NB4 (cell line): Measurements from ENCODE around the gene KDM4B.

Experiments
- DNase-seq: peaks from one replicate; pipeline ENCODE4 v3.0.0; 2010; ENCODE audit warnings: low read depth
- H3K4me3 ChIP-seq: one replicate; pipeline ENCODE4 v1.5.1; 2011; ENCODE audit warnings: mild to moderate bottlenecking, low read depth, low read length, moderate library complexity
- MYC ChIP-seq: IDR thresholded peaks from 2 replicates; pipeline ENCODE4 v1.6.1; 2011; ENCODE audit warnings: low read depth, low read length
- POLR2A ChIP-seq: IDR thresholded peaks from 2 replicates; pipeline ENCODE4 v1.6.1; 2011; ENCODE audit warnings: mild to moderate bottlenecking; ENCODE audit not compliant: insufficient read length; ENCODE audit errors: extremely low read depth
- TF ChIP-seq, protein P1 (sequence below): IDR thresholded peaks from 2 replicates; pipeline ENCODE4 v1.6.1; 2011; ENCODE audit warnings: low read depth, low read length
- TF ChIP-seq, protein P2 (sequence below): IDR thresholded peaks from one replicate; pipeline ENCODE4 v1.5.1; 2012; ENCODE audit warnings: low read depth, low read length

KDM4B gene

DNA sequence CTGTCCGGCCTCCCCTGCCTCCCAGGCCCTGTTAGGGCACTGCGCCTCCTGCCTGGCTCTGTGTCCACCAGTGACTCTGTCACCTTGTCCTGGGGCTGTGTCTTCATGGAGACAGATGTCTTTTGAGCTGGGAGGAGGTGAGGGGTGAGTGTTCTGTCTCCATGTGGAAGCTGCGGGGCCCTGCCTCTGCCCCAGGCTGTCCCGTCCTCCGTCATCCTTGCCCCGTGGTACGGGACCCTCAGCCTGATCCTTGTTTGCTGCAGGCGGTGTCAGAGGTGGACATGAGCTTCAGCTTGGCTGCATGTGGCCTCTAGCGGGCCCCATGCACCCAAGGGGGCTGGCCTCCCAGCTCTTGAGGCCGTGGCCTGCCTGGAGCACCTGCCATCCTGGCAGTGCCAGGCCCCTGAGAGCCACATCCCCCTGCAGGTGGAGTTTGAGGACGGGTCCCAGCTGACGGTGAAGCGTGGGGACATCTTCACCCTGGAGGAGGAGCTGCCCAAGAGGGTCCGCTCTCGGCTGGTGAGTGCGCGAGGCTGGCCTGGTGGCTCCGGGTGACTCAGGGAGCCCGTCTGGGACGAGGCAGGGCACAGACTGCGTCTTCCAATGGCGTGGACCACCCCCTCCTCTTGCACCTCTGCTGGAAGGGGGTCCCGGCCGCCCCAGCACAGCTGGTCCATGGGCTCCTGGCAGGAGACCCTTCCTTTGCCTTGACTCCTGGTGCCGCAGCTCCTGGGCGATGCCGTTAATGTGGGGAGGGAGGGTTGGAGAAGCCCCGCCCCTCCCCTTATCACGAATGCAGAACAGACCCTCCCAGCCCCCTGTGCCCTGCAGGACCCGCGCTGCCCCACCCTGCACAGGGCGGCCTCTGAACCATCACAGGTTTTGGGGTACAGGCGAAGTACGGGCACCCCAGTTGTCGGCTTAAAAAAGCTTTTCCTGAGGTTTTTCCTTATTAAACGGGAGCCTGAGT lies 181.3 kb downstream of the KDM4B start:
- no peak overlapping the region for H3K4me3 ChIP-seq
- DNase-seq, result no peak
- TF ChIP-seq MYC (no peak), POLR2A (no peak)
- TF ChIP-seq, protein P1, sequence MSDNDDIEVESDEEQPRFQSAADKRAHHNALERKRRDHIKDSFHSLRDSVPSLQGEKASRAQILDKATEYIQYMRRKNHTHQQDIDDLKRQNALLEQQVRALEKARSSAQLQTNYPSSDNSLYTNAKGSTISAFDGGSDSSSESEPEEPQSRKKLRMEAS, result no peak
- TF ChIP-seq, protein P2, sequence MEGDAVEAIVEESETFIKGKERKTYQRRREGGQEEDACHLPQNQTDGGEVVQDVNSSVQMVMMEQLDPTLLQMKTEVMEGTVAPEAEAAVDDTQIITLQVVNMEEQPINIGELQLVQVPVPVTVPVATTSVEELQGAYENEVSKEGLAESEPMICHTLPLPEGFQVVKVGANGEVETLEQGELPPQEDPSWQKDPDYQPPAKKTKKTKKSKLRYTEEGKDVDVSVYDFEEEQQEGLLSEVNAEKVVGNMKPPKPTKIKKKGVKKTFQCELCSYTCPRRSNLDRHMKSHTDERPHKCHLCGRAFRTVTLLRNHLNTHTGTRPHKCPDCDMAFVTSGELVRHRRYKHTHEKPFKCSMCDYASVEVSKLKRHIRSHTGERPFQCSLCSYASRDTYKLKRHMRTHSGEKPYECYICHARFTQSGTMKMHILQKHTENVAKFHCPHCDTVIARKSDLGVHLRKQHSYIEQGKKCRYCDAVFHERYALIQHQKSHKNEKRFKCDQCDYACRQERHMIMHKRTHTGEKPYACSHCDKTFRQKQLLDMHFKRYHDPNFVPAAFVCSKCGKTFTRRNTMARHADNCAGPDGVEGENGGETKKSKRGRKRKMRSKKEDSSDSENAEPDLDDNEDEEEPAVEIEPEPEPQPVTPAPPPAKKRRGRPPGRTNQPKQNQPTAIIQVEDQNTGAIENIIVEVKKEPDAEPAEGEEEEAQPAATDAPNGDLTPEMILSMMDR, result no peak

DNA sequence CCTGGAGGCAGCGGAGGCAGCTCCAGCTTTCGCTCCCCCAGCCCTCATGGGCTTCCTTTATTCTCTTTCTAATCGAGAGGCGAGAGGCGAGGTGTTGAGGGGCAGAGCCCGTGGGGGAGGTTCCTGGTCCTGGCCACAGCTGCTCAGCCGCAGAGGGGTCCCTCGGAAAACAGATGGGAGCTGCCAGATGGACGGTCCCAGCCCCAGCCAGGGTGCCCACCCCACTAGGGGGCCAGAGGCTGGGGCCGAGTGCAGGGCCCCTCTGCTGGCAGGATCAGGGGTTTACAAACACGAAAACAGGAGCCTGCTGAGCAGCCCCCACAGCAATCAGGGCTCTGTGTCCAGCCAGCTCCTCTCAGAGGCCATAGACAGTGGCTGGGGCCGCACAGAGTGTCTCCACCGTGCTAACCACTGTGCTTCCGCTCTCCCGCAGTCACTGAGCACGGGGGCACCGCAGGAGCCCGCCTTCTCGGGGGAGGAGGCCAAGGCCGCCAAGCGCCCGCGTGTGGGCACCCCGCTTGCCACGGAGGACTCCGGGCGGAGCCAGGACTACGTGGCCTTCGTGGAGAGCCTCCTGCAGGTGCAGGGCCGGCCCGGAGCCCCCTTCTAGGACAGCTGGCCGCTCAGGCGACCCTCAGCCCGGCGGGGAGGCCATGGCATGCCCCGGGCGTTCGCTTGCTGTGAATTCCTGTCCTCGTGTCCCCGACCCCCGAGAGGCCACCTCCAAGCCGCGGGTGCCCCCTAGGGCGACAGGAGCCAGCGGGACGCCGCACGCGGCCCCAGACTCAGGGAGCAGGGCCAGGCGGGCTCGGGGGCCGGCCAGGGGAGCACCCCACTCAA lies 182.2 kb downstream of the KDM4B start:
- no peak for DNase-seq
- TF ChIP-seq, protein P2, result no peak
- TF ChIP-seq, protein P1, result no peak
- no peak for TF ChIP-seq MYC
- no peak for TF ChIP-seq POLR2A
- no peak overlapping the region for H3K4me3 ChIP-seq

DNA sequence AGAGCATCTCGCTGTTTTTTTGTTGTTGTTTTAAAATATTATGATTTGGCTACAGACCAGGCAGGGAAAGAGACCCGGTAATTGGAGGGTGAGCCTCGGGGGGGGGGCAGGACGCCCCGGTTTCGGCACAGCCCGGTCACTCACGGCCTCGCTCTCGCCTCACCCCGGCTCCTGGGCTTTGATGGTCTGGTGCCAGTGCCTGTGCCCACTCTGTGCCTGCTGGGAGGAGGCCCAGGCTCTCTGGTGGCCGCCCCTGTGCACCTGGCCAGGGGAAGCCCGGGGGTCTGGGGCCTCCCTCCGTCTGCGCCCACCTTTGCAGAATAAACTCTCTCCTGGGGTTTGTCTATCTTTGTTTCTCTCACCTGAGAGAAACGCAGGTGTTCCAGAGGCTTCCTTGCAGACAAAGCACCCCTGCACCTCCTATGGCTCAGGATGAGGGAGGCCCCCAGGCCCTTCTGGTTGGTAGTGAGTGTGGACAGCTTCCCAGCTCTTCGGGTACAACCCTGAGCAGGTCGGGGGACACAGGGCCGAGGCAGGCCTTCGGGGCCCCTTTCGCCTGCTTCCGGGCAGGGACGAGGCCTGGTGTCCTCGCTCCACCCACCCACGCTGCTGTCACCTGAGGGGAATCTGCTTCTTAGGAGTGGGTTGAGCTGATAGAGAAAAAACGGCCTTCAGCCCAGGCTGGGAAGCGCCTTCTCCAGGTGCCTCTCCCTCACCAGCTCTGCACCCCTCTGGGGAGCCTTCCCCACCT lies 183.3 kb downstream of the KDM4B start:
- H3K4me3 ChIP-seq, result no peak overlapping the region
- no peak for DNase-seq
- TF ChIP-seq, protein P2, result no peak
- TF ChIP-seq POLR2A (no peak), MYC (no peak)
- TF ChIP-seq, protein P1, result no peak

DNA sequence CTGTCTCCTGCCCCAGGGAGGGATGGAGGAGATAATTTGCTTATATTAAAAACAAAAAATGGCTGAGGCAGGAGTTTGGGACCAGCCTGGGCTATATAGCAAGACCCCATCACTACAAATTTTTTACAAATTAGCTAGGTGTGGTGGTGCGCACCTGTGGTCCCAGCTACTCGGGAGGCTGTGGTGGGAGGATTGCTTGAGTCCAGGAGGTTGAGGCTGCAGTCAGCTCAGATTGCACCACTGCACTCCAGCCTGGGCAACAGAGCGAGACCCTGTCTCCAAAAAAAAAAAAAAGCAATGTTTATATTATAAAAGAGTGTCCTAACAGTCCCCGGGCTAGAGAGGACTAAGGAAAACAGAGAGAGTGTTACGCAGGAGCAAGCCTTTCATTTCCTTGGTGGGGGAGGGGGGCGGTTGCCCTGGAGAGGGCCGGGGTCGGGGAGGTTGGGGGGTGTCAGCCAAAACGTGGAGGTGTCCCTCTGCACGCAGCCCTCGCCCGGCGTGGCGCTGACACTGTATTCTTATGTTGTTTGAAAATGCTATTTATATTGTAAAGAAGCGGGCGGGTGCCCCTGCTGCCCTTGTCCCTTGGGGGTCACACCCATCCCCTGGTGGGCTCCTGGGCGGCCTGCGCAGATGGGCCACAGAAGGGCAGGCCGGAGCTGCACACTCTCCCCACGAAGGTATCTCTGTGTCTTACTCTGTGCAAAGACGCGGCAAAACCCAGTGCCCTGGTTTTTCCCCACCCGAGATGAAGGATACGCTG lies 184.0 kb downstream of the KDM4B start:
- TF ChIP-seq MYC (no peak), POLR2A (no peak)
- TF ChIP-seq, protein P1, result no peak
- TF ChIP-seq, protein P2, result no peak
- no peak for DNase-seq
- no peak overlapping the region for H3K4me3 ChIP-seq

DNA sequence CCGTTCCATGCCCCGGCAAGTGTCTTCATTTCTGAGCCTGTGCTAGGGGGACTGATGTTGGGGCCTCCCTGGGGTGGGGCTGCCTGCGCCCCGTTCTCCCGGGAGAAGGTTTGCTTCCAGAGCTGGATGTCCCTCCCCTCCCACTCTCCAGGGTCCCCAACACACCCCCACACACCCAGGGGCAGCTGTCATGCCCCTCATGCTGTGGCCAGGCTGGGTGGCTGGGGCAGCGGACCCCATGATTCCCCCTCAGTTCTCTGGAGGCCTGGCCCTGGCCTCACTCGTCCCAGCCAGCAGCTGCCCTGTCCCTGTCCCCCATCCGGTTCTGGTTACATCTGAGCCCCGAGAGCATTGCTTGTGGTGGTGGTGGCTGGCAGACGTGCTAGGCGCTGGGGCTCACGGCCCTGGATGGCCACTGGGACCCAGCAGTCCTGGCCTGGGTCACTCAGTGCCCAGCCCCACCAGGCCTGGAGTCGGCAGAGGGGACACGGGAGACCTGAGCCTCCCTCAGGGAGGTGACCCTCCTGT lies 184.8 kb downstream of the KDM4B start:
- H3K4me3 ChIP-seq, result no peak overlapping the region
- TF ChIP-seq POLR2A (no peak), MYC (no peak)
- TF ChIP-seq, protein P2, result no peak
- TF ChIP-seq, protein P1, result no peak
- DNase-seq, result no peak
